K562 (cell line): ENCODE measurements around the gene ARHGEF4. TPM values are rescaled to one million over a fixed set of nuclear protein-coding genes. Genes with fewer than 3 reads are reported as not detected.

Source experiments
- ATAC-seq: fragments of 200-7000 bp; cut with Tn5 transposase; 3 replicates; pipeline ENCODE4 v1.9.1; 2020; ENCODE audit warnings: moderate library complexity
- BruUV-seq: library from RNA; stranded (reverse); fragments of 400-500 nt; replicated peaks from 2 replicates; lab custom pipeline; 2021; lab: Mats Ljungman, UMichigan
- CTCF ChIA-PET: fragments of 300-600 bp; formaldehyde crosslinking; extraction: SDS; loops from one replicate; lab custom pipeline; 2021; ENCODE audit warnings: low intra/inter-chr PET ratio; lab: Yijun Ruan, JAX
- POLR2A ChIA-PET: fragments of 300-600, 350-650 bp; sonication (Branson Sonifier 250); formaldehyde crosslinking; extraction: SDS; loops from one replicate; lab custom pipeline; 2021; ENCODE audit warnings: antibody characterized with exemption, inconsistent platforms; lab: Yijun Ruan, JAX
- DNase-seq, 4 experiments: peaks; one replicate each; pipeline versions ENCODE4 v3.0.0 to v3.0.0-alpha.2; 2011 to 2018; ENCODE audit warnings: low spot score in 3 of 4, mixed read lengths in 3 of 4; ENCODE audit errors: extremely low read depth in 1 of 4
- FAIRE-seq: peaks from 2 replicates; lab custom pipeline; 2011; peaks lifted over from hg19 to GRCh38; lab: Jason Lieb, UNC
- H2AFZ ChIP-seq: 2 replicates; pipeline ENCODE4 v1.6.0; 2011; ENCODE audit warnings: low read depth, low read length, control low read depth, inconsistent platforms
- H3K27ac ChIP-seq: fragments of 200-600 bp; 3 replicates; pipeline ENCODE4 v1.8.0; 2011; ENCODE audit warnings: low read depth, mild to moderate bottlenecking, control low read depth, inconsistent platforms, low read length, moderate library complexity, mixed read lengths; ENCODE audit errors: extremely low read depth
- H3K27me3 ChIP-seq, 2 experiments: fragments of 300-600 bp in 1 of 2; 2 replicates in 1 of 2; 3 replicates in 1 of 2; pipeline versions ENCODE4 v1.6.0 to v1.8.0; 2011; ENCODE audit warnings: inconsistent platforms in 2 of 2, low read length in 2 of 2, mild to moderate bottlenecking in 1 of 2, mixed read lengths in 1 of 2, moderate library complexity in 1 of 2; ENCODE audit not compliant: control insufficient read depth in 2 of 2, insufficient read depth in 2 of 2
- H3K36me3 ChIP-seq: fragments of 300-600 bp; 3 replicates; pipeline ENCODE4 v1.8.0; 2011; ENCODE audit warnings: mild to moderate bottlenecking, low read length, inconsistent platforms; ENCODE audit not compliant: control insufficient read depth, insufficient read depth
- H3K4me1 ChIP-seq, 2 experiments: fragments of 200-600 bp in 1 of 2; replicated peaks in 1 of 2; 2 replicates in 1 of 2; 3 replicates in 1 of 2; pipeline versions ENCODE4 v1.5.1 to v1.8.0; 2011; ENCODE audit warnings: inconsistent platforms in 2 of 2, low read length in 2 of 2, mild to moderate bottlenecking in 1 of 2, mixed read lengths in 1 of 2, moderate library complexity in 1 of 2; ENCODE audit not compliant: control insufficient read depth in 2 of 2, insufficient read depth in 2 of 2
- H3K4me2 ChIP-seq: 2 replicates; pipeline ENCODE4 v1.6.1; 2011; ENCODE audit warnings: low read length, control low read depth, inconsistent platforms, mixed read lengths; ENCODE audit not compliant: insufficient read depth
- H3K4me3 ChIP-seq: fragments of 200-600 bp; sonication (generic), shearing (Covaris generic); 2 replicates; pipeline ENCODE4 v1.5.1; 2016; ENCODE audit warnings: control low read depth, inconsistent platforms
- H3K79me2 ChIP-seq: fragments of 200-600 bp; 3 replicates; pipeline ENCODE4 v1.8.0; 2011; ENCODE audit warnings: low read length, inconsistent platforms; ENCODE audit not compliant: control insufficient read depth, insufficient read depth
- H3K9ac ChIP-seq, 2 experiments: 2 replicates each; pipeline versions ENCODE4 v1.6.0 to v1.6.1; 2011; ENCODE audit warnings: low read depth in 2 of 2, low read length in 2 of 2, control low read depth in 1 of 2, inconsistent platforms in 1 of 2, mild to moderate bottlenecking in 1 of 2, mixed read lengths in 1 of 2; ENCODE audit not compliant: insufficient read depth in 1 of 2
- H3K9me1 ChIP-seq: one replicate; pipeline ENCODE4 v1.6.0; 2011; ENCODE audit warnings: inconsistent platforms, mild to moderate bottlenecking, low read length, moderate library complexity; ENCODE audit not compliant: control insufficient read depth, insufficient read depth
- H3K9me3 ChIP-seq: replicated peaks from 2 replicates; pipeline ENCODE4 v1.5.1; 2011; ENCODE audit warnings: low read depth, low read length, inconsistent platforms; ENCODE audit not compliant: control insufficient read depth, insufficient read depth
- H4K20me1 ChIP-seq: replicated peaks from 2 replicates; pipeline ENCODE4 v1.6.1; 2011; ENCODE audit warnings: low read length, inconsistent platforms, mixed read lengths; ENCODE audit not compliant: control insufficient read depth, insufficient read depth
- ETS1 ChIP-seq: conservative IDR thresholded peaks from 2 replicates; pipeline ENCODE4 v1.6.1; 2011; ENCODE audit warnings: low read depth, mild to moderate bottlenecking, low read length; ENCODE audit not compliant: control insufficient read depth
- PYGO2 ChIP-seq: fragments of 450-650 bp; IDR thresholded peaks from 2 replicates; pipeline ENCODE4 v1.6.1; 2016; ENCODE audit warnings: mild to moderate bottlenecking, missing genetic modification characterization, moderate library complexity, missing compliant biosample characterization
- TAF1 ChIP-seq: IDR thresholded peaks from 2 replicates; pipeline ENCODE4 v1.6.1; 2011; ENCODE audit warnings: mild to moderate bottlenecking, low read length, moderate library complexity; ENCODE audit not compliant: insufficient read depth, control insufficient read depth, severe bottlenecking; ENCODE audit errors: extremely low read depth
- THAP12 ChIP-seq: fragments of 250-450 bp; sonication (Bioruptor Pico); IDR thresholded peaks from 2 replicates; pipeline ENCODE4 v1.9.0; 2021; ENCODE audit warnings: mild to moderate bottlenecking, inconsistent platforms
- ZBTB33 ChIP-seq: sonication (generic); formaldehyde crosslinking; IDR thresholded peaks from 2 replicates; pipeline ENCODE4 v1.8.1; 2023; ENCODE audit warnings: mild to moderate bottlenecking, missing genetic modification reagents
- WGBS: fragments of 100-300 bp; shearing (Covaris generic); methylation state at CpG from one replicate; pipeline ENCODE4 v1.1.6; 2016; ENCODE audit warnings: low coverage, mixed read lengths; ENCODE audit not compliant: insufficient coverage; ENCODE audit errors: missing lambda C conversion rate; 5-methylcytosine and 5-hydroxymethylcytosine counted together
- in situ Hi-C: fragments of 300-500 bp; cut with MboI; formaldehyde crosslinking; loops from 4 replicates; pipeline ENCODE4 v1.15.0; 2018; ENCODE audit warnings: inconsistent platforms, mixed read lengths
- intact Hi-C: fragments of 100-400 bp; cut with micrococcal nuclease; formaldehyde crosslinking; loops from 2 replicates; pipeline ENCODE4 v1.14.2; 2022
- polyA plus RNA-seq, 8 experiments: library from polyadenylated mRNA; depleted of rRNA in 4 of 8; stranded (reverse) in 5 of 8; unstranded in 3 of 8; fragments of >200 nt; fragmentation: Nextera tagmentation in 2 of 8; fragmentation: Illumina TruSeq in 1 of 8; extraction: Ambion mirVana in 2 of 8; extraction: Trizol in 1 of 8; gene quantifications; 2 replicates each; pipeline versions ENCODE4 v1.2.1 to v1.2.3, GENCODE V29; 2011 to 2014; ENCODE audit warnings: inconsistent platforms in 1 of 8, missing spikeins in 1 of 8
- total RNA-seq, 7 experiments: library from RNA; depleted of rRNA in 6 of 7; stranded (reverse); fragments of >200 nt in 6 of 7; fragmentation: Illumina TruSeq in 2 of 7; extraction: Trizol in 2 of 7; gene quantifications; 2 replicates each; pipeline versions ENCODE4 v1.2.1 to v1.2.3, GENCODE V29; 2011 to 2021; ENCODE audit warnings: low replicate concordance in 1 of 7

Gene ARHGEF4
- total and polyA plus RNA-seq, 9 of the 15 experiments (the other 6 are each of a cell fraction or from before 2014, with no cell fraction given), result not detected

- Histone ChIP-seq H3K9me1 (no peaks in the 10 kb centered on the region), H3K4me2 (no peak overlapping the region), H3K27me3 (peaks cover 3 to 21% of the 10 kb centered on the region in 2 experiments; a peak in 3 of 5 replicates), H3K36me3 (no peaks in the 10 kb centered on the region), H4K20me1 (peaks cover 9% of the 10 kb centered on the region), H3K4me1 (peaks cover 2 to 24% of the 10 kb centered on the region in 2 experiments; a peak in 4 of 5 replicates), H3K9ac (no peak overlapping the region; a peak in 1 of 4 replicates), H3K4me3 (no peak overlapping the region), H2AFZ (no peak overlapping the region), H3K27ac (no peak overlapping the region), H3K79me2 (no peaks in the 10 kb centered on the region), H3K9me3 (no peaks in the 10 kb centered on the region)
- POLR2A ChIA-PET, result no interaction called here
- intact Hi-C loops (loop anchor here (10.0 kb wide), 1 partner anchor 1445 kb away; no protein-coding TSS in a partner anchor), in situ Hi-C loops (no loop called here)
- FAIRE-seq (no peak), ATAC-seq (no peak), DNase-seq (no peak)
- TF ChIP-seq ZBTB33 (CRISPR knock-in tag), result peak; percentile 64; the same call in 1 of the 2 replicates
- no peak for TF ChIP-seq PYGO2 (tag)
- TF ChIP-seq THAP12, result no peak
- no peak for TF ChIP-seq ETS1
- TF ChIP-seq TAF1, result no peak
- WGBS, result 79% methylated on average over 49 of the region's 75 CpGs
- no TSS peak for BruUV-seq
- CTCF ChIA-PET, result no interaction called here
Measured at GRCh38 chr2:131039908-131040660, 203.4 kb downstream of the ARHGEF4 start.
